HG02938 (cell line): ENCODE measurements around the gene NEO1.

ENCODE experiments used
- ATAC-seq: cut with Tn5 transposase; IDR thresholded peaks from one replicate; pipeline ENCODE4 v1.9.1; 2021; ENCODE audit warnings: mild to moderate bottlenecking, moderate library complexity; ENCODE audit not compliant: unreplicated experiment

NEO1 gene

GRCh38 chr15:73346735-73347312 lies 294.6 kb downstream of the NEO1 start:
- no peak for ATAC-seq

GRCh38 chr15:73349191-73349590 lies 296.9 kb downstream of the NEO1 start:
- ATAC-seq, result no peak

GRCh38 chr15:73352082-73352481 lies 299.8 kb downstream of the NEO1 start:
- no peak for ATAC-seq

GRCh38 chr15:73353734-73354133 lies 301.5 kb downstream of the NEO1 start:
- ATAC-seq, result no peak

GRCh38 chr15:73354241-73354640 lies 302.0 kb downstream of the NEO1 start:
- ATAC-seq, result no peak
